HG03025 (cell line): Measurements from ENCODE around the gene EML5.
"Not testable (repeated sequence)": the region's sequence is repeated elsewhere in the genome, so short reads cannot be mapped to it uniquely, and the experiment has no call there.

Source experiments
- ATAC-seq: cut with Tn5 transposase; IDR thresholded peaks from one replicate; pipeline ENCODE4 v1.9.1; 2021; ENCODE audit warnings: mild to moderate bottlenecking, moderate library complexity; ENCODE audit not compliant: unreplicated experiment, low FRiP score

EML5 gene

GRCh38 chr14:88804477-88804876 is 11.7 kb upstream of the EML5 start:
- ATAC-seq, result no peak

DNA sequence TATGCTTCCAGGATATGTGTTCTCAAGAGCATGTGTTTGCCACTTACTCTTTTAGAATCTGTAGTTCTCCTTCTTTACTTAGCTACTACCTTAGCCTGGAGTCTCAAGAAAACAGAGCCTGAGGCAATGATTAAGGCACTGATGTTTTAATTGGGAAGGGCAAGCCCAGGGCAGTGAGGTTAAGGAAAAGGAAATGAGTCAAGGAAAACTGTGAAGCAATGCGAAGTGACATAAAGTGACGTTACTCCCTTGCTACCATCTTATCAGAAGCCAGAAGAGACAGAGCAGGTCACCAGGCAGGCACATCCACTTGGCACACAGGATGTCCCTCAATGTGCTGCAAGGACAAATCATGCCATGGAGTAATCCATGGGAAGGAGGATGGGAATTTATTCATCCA is 11.3 kb upstream of the EML5 start:
- ATAC-seq, result no peak

GRCh38 chr14:88802596-88802995 is 9.8 kb upstream of the EML5 start:
- ATAC-seq, result no peak

DNA sequence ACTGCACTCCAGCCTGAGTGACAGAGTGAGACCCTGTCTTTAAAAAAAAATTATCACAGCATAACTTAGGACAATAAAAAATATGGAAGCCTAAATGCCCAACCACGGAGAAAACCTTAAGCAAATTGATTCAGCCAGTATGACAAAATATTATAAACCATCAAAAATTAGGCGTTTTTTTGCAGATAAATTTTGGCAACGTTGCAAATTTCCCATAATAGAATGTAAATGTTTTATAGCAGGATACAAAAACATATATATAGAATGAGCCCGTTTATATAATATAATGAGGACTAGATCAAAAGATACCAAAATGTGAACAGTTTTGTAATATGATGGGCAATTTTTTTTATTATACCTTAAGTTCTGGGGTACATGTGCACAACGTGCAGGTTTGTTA is 6.8 kb upstream of the EML5 start:
- no peak for ATAC-seq

GRCh38 chr14:88798156-88798555 is 5.4 kb upstream of the EML5 start:
- ATAC-seq, result no peak

GRCh38 chr14:88793259-88793625 is 489 bp upstream of the EML5 start:
- ATAC-seq, result no peak

DNA sequence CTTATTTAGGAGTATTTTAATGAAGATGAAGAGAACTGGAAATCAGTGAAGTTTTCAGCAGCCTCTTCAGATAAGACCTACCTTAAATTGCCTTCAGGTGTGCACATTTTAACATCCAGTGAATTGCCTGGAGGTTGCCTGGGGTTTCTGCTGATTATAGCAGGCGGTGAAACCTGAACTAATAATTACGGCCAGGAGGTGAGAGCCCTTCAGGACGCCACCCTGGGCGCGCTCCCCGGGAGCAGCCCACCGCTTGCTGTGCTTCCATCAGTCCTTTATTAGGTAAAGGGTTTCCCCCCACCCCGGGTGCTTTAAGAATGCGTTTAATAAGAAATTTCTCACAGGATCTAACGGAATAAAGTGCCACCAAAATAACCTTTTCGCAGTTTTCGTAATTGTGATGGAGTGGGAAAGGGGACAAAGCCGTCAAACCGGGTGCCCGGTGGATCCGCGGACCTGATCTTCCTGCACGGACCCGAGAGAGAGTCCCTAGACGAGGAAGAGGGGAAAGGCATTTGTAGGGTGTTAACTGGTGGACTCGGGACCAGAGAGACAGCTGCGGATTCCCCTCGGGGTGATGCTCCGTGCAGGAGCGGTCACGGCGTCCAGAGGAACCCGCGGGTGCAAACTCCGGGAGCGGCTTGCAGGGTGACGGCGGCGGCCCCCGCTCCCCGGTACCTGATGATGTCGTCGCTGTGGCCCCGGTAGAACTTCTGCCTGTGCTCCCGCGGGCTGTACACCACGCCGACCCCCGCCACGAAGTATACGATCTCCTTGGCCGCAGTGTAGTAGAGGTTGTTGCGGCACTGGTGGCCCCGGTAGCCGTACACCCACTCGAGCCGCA is 902 bp downstream of the EML5 start:
- ATAC-seq, result no peak

DNA sequence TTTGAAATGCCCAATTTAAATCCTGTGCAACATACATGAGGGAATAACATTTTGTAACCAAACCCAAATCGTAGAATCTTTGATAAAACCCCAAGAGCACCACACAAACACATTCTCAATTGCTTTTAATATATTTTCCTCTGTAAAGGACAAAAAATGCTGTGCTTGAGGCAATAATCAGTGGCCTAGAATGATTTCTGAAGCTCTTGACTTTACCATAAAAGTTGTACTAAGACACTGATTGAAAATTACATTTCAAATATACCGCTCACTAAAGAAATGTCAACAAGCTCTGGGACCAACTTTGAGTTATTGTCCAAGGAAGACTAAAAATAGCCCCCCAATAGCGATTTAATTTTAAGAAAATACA is 1.5 kb downstream of the EML5 start:
- ATAC-seq, result no peak

DNA sequence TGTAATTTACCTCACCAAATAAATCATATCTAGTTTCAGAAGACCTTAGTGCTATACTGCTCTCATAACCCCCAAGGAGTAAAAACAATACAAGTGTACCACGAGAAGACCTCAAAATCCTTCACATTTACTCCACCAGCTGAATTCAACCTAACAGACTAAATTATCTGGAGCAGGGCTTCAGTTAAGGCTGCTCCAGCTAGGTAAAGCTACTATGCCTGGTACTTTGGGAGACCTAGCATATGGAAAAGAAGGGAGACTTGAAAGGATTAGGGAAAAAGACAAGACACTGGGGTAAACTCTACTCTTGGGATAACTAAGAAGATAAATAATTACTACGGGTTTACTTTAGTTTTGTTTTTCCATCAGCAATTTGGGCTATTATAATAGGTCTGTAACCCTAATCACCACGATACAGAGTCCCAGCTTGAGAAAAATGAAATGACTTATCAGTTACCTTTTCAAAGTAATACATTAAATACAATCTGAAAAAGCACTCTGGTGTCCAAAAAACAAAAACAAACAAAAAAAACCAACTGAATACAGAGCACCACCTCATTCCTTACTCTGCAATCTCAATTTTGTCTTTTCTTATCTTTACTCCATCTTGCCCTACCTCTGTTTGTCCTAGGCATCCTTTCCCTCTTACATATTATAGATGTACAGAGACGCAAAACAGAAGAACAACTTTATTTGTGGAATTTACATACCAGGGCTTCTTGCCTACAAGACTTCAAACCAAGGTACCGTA is 2.1 kb downstream of the EML5 start:
- ATAC-seq, result no peak

GRCh38 chr14:88789573-88789972 is 3.2 kb downstream of the EML5 start:
- not testable (repeated sequence) for ATAC-seq

GRCh38 chr14:88786715-88787114 is 6.0 kb downstream of the EML5 start:
- ATAC-seq, result no peak

DNA sequence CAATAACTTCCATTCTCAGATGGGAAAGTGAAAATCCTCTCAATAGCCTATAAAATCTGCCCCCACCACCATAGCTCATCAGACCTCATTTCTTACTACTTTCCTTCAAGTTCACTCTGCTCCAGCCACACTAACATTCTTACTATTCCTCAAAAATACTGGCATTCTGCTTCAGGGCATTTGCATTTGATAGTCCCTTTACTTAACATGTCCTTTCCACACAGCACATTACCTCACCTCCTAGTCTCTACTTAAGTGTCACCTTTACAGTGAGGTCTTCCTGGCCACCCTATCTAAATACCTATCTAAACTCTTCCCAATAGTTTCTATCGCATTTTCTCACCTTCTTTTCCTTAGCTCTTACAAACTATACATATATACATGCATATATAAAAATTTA is 6.8 kb downstream of the EML5 start:
- ATAC-seq, result no peak

- no peak for ATAC-seq
Measured at GRCh38 chr14:88775532-88775931, 17.2 kb downstream of the EML5 start.

GRCh38 chr14:88770736-88771135 is 22.0 kb downstream of the EML5 start:
- ATAC-seq, result no peak

DNA sequence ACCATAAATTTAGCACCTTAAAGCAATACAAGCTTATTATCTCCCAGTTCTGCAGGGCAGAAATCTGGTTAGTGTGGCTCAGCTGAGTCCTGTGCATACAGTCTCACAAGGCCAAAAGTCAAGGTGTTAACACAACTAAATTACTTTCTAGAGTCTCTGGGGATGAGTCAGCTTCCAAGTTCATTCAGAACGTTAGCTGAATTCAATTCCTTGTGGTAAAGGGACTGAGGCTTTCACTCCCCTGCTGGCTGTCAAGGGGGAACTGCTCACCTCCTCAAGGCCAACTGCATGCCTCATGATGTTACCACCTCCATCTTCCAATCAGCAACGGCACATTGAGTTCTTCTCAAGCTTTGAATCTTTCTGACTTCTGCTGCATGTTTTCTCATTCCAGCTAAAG is 27.6 kb downstream of the EML5 start:
- ATAC-seq, result no peak

- ATAC-seq, result no peak
Measured at GRCh38 chr14:88753873-88754272, 38.9 kb downstream of the EML5 start.

GRCh38 chr14:88750945-88751344 is 41.8 kb downstream of the EML5 start:
- no peak for ATAC-seq

GRCh38 chr14:88750413-88750812 is 42.3 kb downstream of the EML5 start:
- ATAC-seq, result no peak

GRCh38 chr14:88749139-88749538 is 43.6 kb downstream of the EML5 start:
- ATAC-seq, result no peak

GRCh38 chr14:88748288-88748687 is 44.5 kb downstream of the EML5 start:
- ATAC-seq, result no peak

DNA sequence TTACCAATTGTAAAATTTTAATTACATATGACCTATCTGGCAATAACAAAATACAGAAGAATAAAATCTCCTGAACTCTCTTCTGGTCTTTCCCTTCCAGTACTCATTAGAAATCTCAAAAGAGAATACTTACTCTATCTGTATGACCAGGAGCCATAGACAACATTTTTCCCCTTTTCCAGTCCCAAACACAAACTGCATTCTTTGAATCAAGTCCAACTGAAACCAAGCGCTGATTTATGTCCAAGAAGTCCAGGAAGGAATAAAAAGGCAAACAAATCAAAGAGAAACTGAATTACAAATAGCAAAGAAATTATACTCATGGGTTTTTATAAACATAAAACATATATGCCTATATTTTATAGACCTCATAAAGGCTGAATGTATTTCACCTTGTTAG is 46.7 kb downstream of the EML5 start:
- ATAC-seq, result no peak

GRCh38 chr14:88737245-88737644 is 55.5 kb downstream of the EML5 start:
- no peak for ATAC-seq
